GM18508 (cell line): Measurements from ENCODE around the gene GRK6.

Experiments
- ATAC-seq: cut with Tn5 transposase; IDR thresholded peaks from one replicate; pipeline ENCODE4 v1.9.1; 2021; ENCODE audit warnings: moderate number of reproducible peaks; ENCODE audit not compliant: insufficient read depth, unreplicated experiment

The GRK6 gene

GRCh38 chr5:177466861-177467260 is 40.4 kb downstream of the GRK6 start:
- no peak for ATAC-seq

GRCh38 chr5:177467436-177467835 is 41.0 kb downstream of the GRK6 start:
- no peak for ATAC-seq

- ATAC-seq: no peak
These were observed 41.8 kb downstream of the GRK6 start for GRCh38 chr5:177468329-177468684.

GRCh38 chr5:177468685-177469628 is 42.5 kb downstream of the GRK6 start:
- ATAC-seq: no peak

GRCh38 chr5:177469750-177470525 is 43.5 kb downstream of the GRK6 start:
- no peak for ATAC-seq

GRCh38 chr5:177470759-177471536 is 44.5 kb downstream of the GRK6 start:
- ATAC-seq: no peak

- ATAC-seq: no peak
These were observed 45.3 kb downstream of the GRK6 start for GRCh38 chr5:177471610-177472356.

GRCh38 chr5:177472460-177473442 is 46.3 kb downstream of the GRK6 start:
- ATAC-seq: no peak

- no peak for ATAC-seq
These were observed 47.0 kb downstream of the GRK6 start, which contains the start of gene DBN1 for GRCh38 chr5:177473443-177474001. DBN1 (minus strand) TSS chr5:177473634; CDS start chr5:177473521, 113 bp downstream.

GRCh38 chr5:177474002-177474476 is 47.6 kb downstream of the GRK6 start:
- ATAC-seq: no peak

- ATAC-seq: no peak
These were observed 48.5 kb downstream of the GRK6 start for GRCh38 chr5:177474846-177475562.

GRCh38 chr5:177475563-177476427 is 49.3 kb downstream of the GRK6 start:
- no peak for ATAC-seq

GRCh38 chr5:177476531-177477233 is 50.2 kb downstream of the GRK6 start:
- ATAC-seq: no peak

GRCh38 chr5:177477701-177478477 is 51.4 kb downstream of the GRK6 start:
- ATAC-seq: no peak
